Measurements from ENCODE around the gene ZDHHC24. TPM values are rescaled to one million over a fixed set of nuclear protein-coding genes. Genes with fewer than 3 reads are reported as not detected.

The ZDHHC24 gene
- total RNA-seq, 1 experiment from 2014 or later = 10.5 TPM

DNA sequence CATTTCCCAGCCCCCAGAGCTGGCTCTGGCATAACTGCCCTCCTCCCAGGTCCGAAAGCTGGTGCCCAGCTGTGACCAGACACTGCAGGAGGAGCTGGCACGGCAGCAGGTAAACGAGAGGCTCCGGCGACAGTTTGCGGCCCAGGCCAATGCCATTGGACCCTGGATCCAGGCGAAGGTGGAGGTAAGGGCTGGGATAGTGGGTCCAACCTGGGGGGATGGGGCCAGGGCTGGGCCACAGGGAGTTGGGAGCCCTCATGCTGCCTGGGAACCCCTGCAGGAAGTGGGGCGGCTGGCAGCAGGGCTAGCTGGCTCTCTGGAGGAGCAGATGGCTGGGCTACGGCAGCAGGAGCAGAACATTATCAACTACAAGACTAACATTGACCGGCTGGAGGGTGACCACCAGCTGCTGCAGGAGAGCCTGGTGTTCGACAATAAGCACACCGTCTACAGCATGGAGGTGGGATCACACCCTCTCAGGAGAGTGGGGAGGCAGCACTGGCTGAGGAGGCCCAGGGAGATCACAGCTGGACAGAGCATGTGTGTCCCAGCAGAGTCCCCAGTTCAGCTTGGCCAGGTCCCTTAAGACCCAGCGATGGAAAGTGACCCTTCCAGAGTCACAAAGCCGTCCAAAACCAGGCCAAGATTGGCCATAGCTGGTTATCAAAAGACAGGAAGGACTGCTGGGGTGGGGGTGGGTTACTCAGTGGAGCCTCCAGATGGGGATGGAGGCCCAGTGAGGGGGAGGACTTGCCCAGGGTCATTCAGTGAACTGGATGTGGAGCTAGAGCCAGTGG lies 15.5 kb upstream of the ZDHHC24 start:
- H4K20me1 ChIP-seq (ENCODE audit: insufficient read depth) = no peaks in the 10 kb centered on the region
- intact Hi-C loops (cut with micrococcal nuclease) = no loop called here
- no peaks in the 10 kb centered on the region for H3K36me3 ChIP-seq (ENCODE audit: control insufficient read depth in 1 of 2, insufficient read depth in 2 of 2, low read length in 2 of 2)
- no peaks in the 10 kb centered on the region for H3K9me2 ChIP-seq (ENCODE audit: insufficient read depth)
- no peaks in the 10 kb centered on the region for H3K27me3 ChIP-seq (ENCODE audit: insufficient read depth, low read length)
- CTCF ChIA-PET = no interaction called here
- H3K9me3 ChIP-seq (ENCODE audit: control insufficient read depth in 1 of 2, insufficient read depth in 1 of 2, low read depth in 1 of 2, low read length in 2 of 2) = no peaks in the 10 kb centered on the region
- no peak overlapping the region for H3K4me3 ChIP-seq (replicated peaks in 1 of 2; ENCODE audit: low read depth in 1 of 2, low read length in 2 of 2)
- no peak overlapping the region for H2AFZ ChIP-seq (ENCODE audit: low read depth, low read length, poor library complexity, severe bottlenecking)
- TF ChIP-seq CEBPB (IDR thresholded peaks at IDR 0.05; ENCODE audit: low read depth) (no peak), SP1 (IDR thresholded peaks at IDR 0.05; ENCODE audit: low read depth) (no peak), ZFX (IDR thresholded peaks at IDR 0.05) (no peak), JUND (IDR thresholded peaks at IDR 0.05) (no peak), POLR2AphosphoS5 (IDR thresholded peaks at IDR 0.05; ENCODE audit: low read depth, low read length) (no peak), POLR2A (IDR thresholded peaks at IDR 0.05; ENCODE audit: borderline replicate concordance, extremely low read depth, insufficient read depth, insufficient read length) (no peak), ELF1 (IDR thresholded peaks at IDR 0.05; ENCODE audit: borderline replicate concordance, low read depth) (no peak)
- TF ChIP-seq, protein P1, sequence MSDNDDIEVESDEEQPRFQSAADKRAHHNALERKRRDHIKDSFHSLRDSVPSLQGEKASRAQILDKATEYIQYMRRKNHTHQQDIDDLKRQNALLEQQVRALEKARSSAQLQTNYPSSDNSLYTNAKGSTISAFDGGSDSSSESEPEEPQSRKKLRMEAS (IDR thresholded peaks at IDR 0.05) = no peak
- H3K79me2 ChIP-seq (ENCODE audit: insufficient read depth, low read length) = no peaks in the 10 kb centered on the region
- H3K4me2 ChIP-seq (ENCODE audit: low read length) = no peak overlapping the region
- RAD21 ChIA-PET (ENCODE audit: low non-redundant PET in 1 of 2, low total read pairs in 2 of 2, uncharacterized antibody in 2 of 2, unreplicated experiment in 2 of 2) = no interaction called here
- POLR2A ChIA-PET = interaction anchor here (0.8 kb wide), 1 partner anchor 12 kb away, joined by 3 read pairs; no protein-coding TSS in a partner anchor
- no peaks in the 10 kb centered on the region for H3K4me1 ChIP-seq (ENCODE audit: control insufficient read depth in 1 of 2, insufficient read depth in 2 of 2, low read length in 2 of 2)
- no TSS peak for BruUV-seq (replicated peaks)
- H3K9ac ChIP-seq (ENCODE audit: low read length) = no peak overlapping the region
- no peak overlapping the region for H3K27ac ChIP-seq (ENCODE audit: low read depth, low read length)
- ATAC-seq = no peak
- DNase-seq (ENCODE audit: low read depth, low spot score) = no peak

DNA sequence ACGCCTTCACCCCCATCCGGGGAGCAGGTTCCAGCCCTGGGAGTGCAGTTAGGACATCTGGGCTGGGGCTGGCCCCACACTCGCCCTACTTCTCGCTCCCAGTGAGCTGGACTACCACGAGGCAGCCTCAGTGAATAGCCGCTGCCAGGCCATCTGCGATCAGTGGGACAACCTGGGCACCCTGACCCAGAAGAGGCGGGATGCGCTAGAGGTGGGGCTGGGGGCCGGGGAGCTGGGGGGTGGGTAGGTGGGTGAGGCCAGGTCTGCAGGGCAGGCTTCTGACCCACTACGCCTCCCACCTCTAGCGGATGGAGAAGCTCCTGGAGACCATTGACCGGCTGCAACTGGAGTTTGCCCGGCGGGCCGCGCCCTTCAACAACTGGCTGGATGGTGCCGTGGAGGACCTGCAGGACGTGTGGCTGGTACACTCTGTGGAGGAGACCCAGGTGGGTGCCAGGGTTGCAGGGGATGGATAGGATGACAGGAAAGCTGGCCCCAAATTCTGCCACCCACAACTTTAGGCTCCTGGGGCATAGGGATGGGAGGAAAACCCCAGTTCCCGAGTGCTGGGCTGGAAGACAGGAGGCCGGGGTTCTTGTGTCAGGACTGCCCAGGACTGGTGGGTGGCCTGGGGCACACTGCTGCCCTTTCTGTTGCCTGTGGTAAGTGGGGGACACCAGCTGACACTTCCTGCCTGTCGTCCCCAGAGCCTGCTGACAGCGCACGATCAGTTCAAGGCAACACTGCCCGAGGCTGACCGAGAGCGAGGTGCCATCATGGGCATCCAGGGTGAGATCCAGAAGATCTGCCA lies 14.2 kb upstream of the ZDHHC24 start:
- H3K4me2 ChIP-seq (ENCODE audit: low read length) = no peak overlapping the region
- ATAC-seq (no peak), DNase-seq (ENCODE audit: low read depth, low spot score) (no peak)
- ChIA-PET POLR2A (no interaction called here), RAD21 (ENCODE audit: low non-redundant PET in 1 of 2, low total read pairs in 2 of 2, uncharacterized antibody in 2 of 2, unreplicated experiment in 2 of 2) (no interaction called here), CTCF (no interaction called here)
- H3K27ac ChIP-seq (ENCODE audit: low read depth, low read length) = no peak overlapping the region
- intact Hi-C loops (cut with micrococcal nuclease) = no loop called here
- H2AFZ ChIP-seq (ENCODE audit: low read depth, low read length, poor library complexity, severe bottlenecking) = no peak overlapping the region
- H4K20me1 ChIP-seq (ENCODE audit: insufficient read depth) = no peaks in the 10 kb centered on the region
- no TSS peak for BruUV-seq (replicated peaks)
- no peak overlapping the region for H3K9ac ChIP-seq (ENCODE audit: low read length)
- no peaks in the 10 kb centered on the region for H3K79me2 ChIP-seq (ENCODE audit: insufficient read depth, low read length)
- H3K4me1 ChIP-seq (ENCODE audit: control insufficient read depth in 1 of 2, insufficient read depth in 2 of 2, low read length in 2 of 2) = no peaks in the 10 kb centered on the region
- no peaks in the 10 kb centered on the region for H3K27me3 ChIP-seq (ENCODE audit: insufficient read depth, low read length)
- no peaks in the 10 kb centered on the region for H3K9me3 ChIP-seq (ENCODE audit: control insufficient read depth in 1 of 2, insufficient read depth in 1 of 2, low read depth in 1 of 2, low read length in 2 of 2)
- no peaks in the 10 kb centered on the region for H3K9me2 ChIP-seq (ENCODE audit: insufficient read depth)
- H3K4me3 ChIP-seq (replicated peaks in 1 of 2; ENCODE audit: low read depth in 1 of 2, low read length in 2 of 2) = no peak overlapping the region
- no peaks in the 10 kb centered on the region for H3K36me3 ChIP-seq (ENCODE audit: control insufficient read depth in 1 of 2, insufficient read depth in 2 of 2, low read length in 2 of 2)
- no peak for TF ChIP-seq ELF1 (IDR thresholded peaks at IDR 0.05; ENCODE audit: borderline replicate concordance, low read depth)
- TF ChIP-seq TCF7L2 (IDR thresholded peaks at IDR 0.05; ENCODE audit: borderline replicate concordance, extremely low read depth, insufficient read depth, insufficient read length) = no peak
- TF ChIP-seq JUND (IDR thresholded peaks at IDR 0.05) = no peak
- TF ChIP-seq, protein P2, sequence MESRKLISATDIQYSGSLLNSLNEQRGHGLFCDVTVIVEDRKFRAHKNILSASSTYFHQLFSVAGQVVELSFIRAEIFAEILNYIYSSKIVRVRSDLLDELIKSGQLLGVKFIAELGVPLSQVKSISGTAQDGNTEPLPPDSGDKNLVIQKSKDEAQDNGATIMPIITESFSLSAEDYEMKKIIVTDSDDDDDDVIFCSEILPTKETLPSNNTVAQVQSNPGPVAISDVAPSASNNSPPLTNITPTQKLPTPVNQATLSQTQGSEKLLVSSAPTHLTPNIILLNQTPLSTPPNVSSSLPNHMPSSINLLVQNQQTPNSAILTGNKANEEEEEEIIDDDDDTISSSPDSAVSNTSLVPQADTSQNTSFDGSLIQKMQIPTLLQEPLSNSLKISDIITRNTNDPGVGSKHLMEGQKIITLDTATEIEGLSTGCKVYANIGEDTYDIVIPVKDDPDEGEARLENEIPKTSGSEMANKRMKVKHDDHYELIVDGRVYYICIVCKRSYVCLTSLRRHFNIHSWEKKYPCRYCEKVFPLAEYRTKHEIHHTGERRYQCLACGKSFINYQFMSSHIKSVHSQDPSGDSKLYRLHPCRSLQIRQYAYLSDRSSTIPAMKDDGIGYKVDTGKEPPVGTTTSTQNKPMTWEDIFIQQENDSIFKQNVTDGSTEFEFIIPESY (IDR thresholded peaks at IDR 0.05; ENCODE audit: extremely low read depth, insufficient replicate concordance, low read length) = no peak
- no peak for TF ChIP-seq SP1 (IDR thresholded peaks at IDR 0.05; ENCODE audit: low read depth)
- TF ChIP-seq CEBPB (IDR thresholded peaks at IDR 0.05; ENCODE audit: low read depth) = no peak
- no peak for TF ChIP-seq ZNF274 (IDR thresholded peaks at IDR 0.05; ENCODE audit: low read depth, low read length)
- TF ChIP-seq RAD21 (IDR thresholded peaks at IDR 0.05; ENCODE audit: low read depth) = no peak
- no peak for TF ChIP-seq YY1 (IDR thresholded peaks at IDR 0.05; ENCODE audit: extremely low read depth, insufficient replicate concordance, low read depth, low read length)
- TF ChIP-seq EGR1 (IDR thresholded peaks at IDR 0.05; ENCODE audit: low read depth) = no peak
- no peak for TF ChIP-seq POLR2A (IDR thresholded peaks at IDR 0.05; ENCODE audit: borderline replicate concordance, extremely low read depth, insufficient read depth, insufficient read length)

Measured in HCT116 (cell line).